ENCODE results near the gene DDB1. TPM values are rescaled to one million over a fixed set of nuclear protein-coding genes. Genes with fewer than 3 reads are reported as not detected.

DDB1 gene
- total RNA-seq, 1 experiment from 2014 or later, result 297 TPM

GRCh38 chr11:61265357-61265756 lies 67.5 kb downstream of the DDB1 start:
- Histone ChIP-seq H4K8ac (replicated peaks; ENCODE audit: insufficient read length, low read depth, low read length) (no peak overlapping the region), H2BK5ac (ENCODE audit: insufficient read length, low read length) (no peak overlapping the region), H3K18ac (ENCODE audit: insufficient read length, low read depth, low read length) (no peak overlapping the region), H2AK5ac (ENCODE audit: insufficient read length, low read length) (no peak overlapping the region), H3K9ac (ENCODE audit: extremely low read depth, insufficient read length, low read length) (no peak overlapping the region), H4K20me1 (ENCODE audit: control insufficient read depth, insufficient read depth, insufficient read length) (no peaks in the 10 kb centered on the region), H2AFZ (ENCODE audit: low read length) (no peak overlapping the region), H3K27me3 (ENCODE audit: insufficient read depth, low read length) (no peaks in the 10 kb centered on the region), H4K5ac (ENCODE audit: insufficient read length, low read depth, low read length) (no peak overlapping the region), H3K56ac (ENCODE audit: insufficient read length, low read depth, low read length) (no peak overlapping the region), H3K4me1 (ENCODE audit: insufficient read depth, low read length) (no peaks in the 10 kb centered on the region), H3K27ac (ENCODE audit: insufficient read length, low read depth, low read length) (no peak overlapping the region), H3T11ph (ENCODE audit: low read length) (no peak overlapping the region), H3K79me2 (ENCODE audit: insufficient read depth, low read length) (no peaks in the 10 kb centered on the region), H3K79me1 (ENCODE audit: insufficient read depth, low read depth, low read length, poor library complexity, severe bottlenecking) (no peaks in the 10 kb centered on the region), H3K23ac (ENCODE audit: insufficient read length, low read depth, low read length) (no peak overlapping the region), H3K23me2 (ENCODE audit: insufficient read length, low read depth, low read length, poor library complexity, severe bottlenecking) (no peaks in the 10 kb centered on the region), H3K14ac (ENCODE audit: insufficient read depth, low read length) (no peak overlapping the region), H2BK12ac (ENCODE audit: insufficient read length, low read depth, low read length) (no peak overlapping the region), H3K4me2 (ENCODE audit: insufficient read depth, insufficient read length, low read length) (no peak overlapping the region), H3K9me3 (ENCODE audit: control insufficient read depth, low read depth, low read length) (no peaks in the 10 kb centered on the region), H2BK15ac (ENCODE audit: low read depth, low read length) (no peak overlapping the region), H2BK20ac (ENCODE audit: low read depth, low read length, poor library complexity, severe bottlenecking) (no peak overlapping the region), H4K91ac (ENCODE audit: insufficient read length, low read depth, low read length) (no peak overlapping the region), H3K4ac (ENCODE audit: low read depth, low read length) (no peak overlapping the region), H2BK120ac (ENCODE audit: low read depth, low read length, poor library complexity, severe bottlenecking) (no peak overlapping the region)
- Mint-ChIP-seq H3K9me3 (no peaks in the 10 kb centered on the region), H3K27me3 (ENCODE audit: low read depth) (no peaks in the 10 kb centered on the region), H3K27ac (no peak overlapping the region), H3K4me1 (no peaks in the 10 kb centered on the region), H3K4me3 (no peak overlapping the region), H3K36me3 (ENCODE audit: insufficient read depth in 1 of 3, low read depth in 3 of 3) (peaks cover 0 to 12% (median 0%) of the 10 kb centered on the region in 3 experiments; a peak in 2 of 7 replicates)
- TF ChIP-seq CTCF (conservative IDR thresholded peaks at IDR 0.05), result no peak
- no peak for DNase-seq
- WGBS (ENCODE audit: extremely low coverage, insufficient read length, low lambda C conversion rate), result no CpG with 5 or more reads among the region's 14 CpGs
